B cell (primary cell): ENCODE results near the gene PCP4. TPM values are rescaled to one million over a fixed set of nuclear protein-coding genes. Genes with fewer than 3 reads are reported as not detected.

Experiments
- ATAC-seq: fragments of 200-7000 bp; cut with Tn5 transposase; one replicate; pipeline ENCODE4 v1.10.0; 2021; ENCODE audit warnings: low read depth, mild to moderate bottlenecking, moderate number of reproducible peaks, moderate library complexity
- CTCF ChIA-PET: fragments of 350-600 bp; sonication (Branson Sonifier 250); formaldehyde crosslinking; loops from one replicate; lab custom pipeline; 2021; ENCODE audit warnings: antibody characterized with exemption, inconsistent platforms; lab: Charles Lee
- POLR2A ChIA-PET: fragments of 350-600 bp; sonication (Branson Sonifier 250); formaldehyde crosslinking; loops from one replicate; lab custom pipeline; 2021; ENCODE audit warnings: antibody characterized with exemption; lab: Charles Lee
- DNase-seq: peaks from one replicate; pipeline ENCODE4 v3.0.0; 2013
- H2AFZ ChIP-seq: 2 replicates; pipeline ENCODE4 v1.6.1; 2012; ENCODE audit warnings: mild to moderate bottlenecking, low read depth, low read length; ENCODE audit not compliant: insufficient read depth, poor library complexity, severe bottlenecking
- H3K27ac ChIP-seq, 2 donors: 1 replicate in 1 of 2; 2 replicates in 1 of 2; pipeline ENCODE4 v1.5.1; 2012 to 2013; ENCODE audit warnings: low read length in 2 of 2, mild to moderate bottlenecking in 2 of 2, moderate library complexity in 1 of 2
- H3K27me3 ChIP-seq, 4 experiments: fragments of 200-600 bp in 1 of 4; sonication (generic) in 1 of 4; replicated peaks in 1 of 4; 1 replicate in 2 of 4; 2 replicates in 2 of 4; pipeline versions ENCODE4 v1.6.1 to v1.7.0; 2013 to 2016; ENCODE audit warnings: low read length in 3 of 4, mild to moderate bottlenecking in 2 of 4, mixed read lengths in 1 of 4, moderate library complexity in 1 of 4; ENCODE audit not compliant: insufficient read depth in 4 of 4, control insufficient read depth in 3 of 4; ENCODE audit errors: control extremely low read depth in 1 of 4
- H3K36me3 ChIP-seq, 2 experiments: replicated peaks in 1 of 2; 1 replicate in 1 of 2; 2 replicates in 1 of 2; pipeline versions ENCODE4 v1.6.1 to v1.7.1; 2013; ENCODE audit warnings: low read length in 1 of 2; ENCODE audit not compliant: insufficient read depth in 2 of 2, control insufficient read depth in 1 of 2; ENCODE audit errors: control extremely low read depth in 1 of 2, extremely low read depth in 1 of 2
- H3K4me1 ChIP-seq, 2 donors: fragments of 200-600 bp in 1 of 2; sonication (generic) in 1 of 2; 1 replicate in 1 of 2; 2 replicates in 1 of 2; pipeline versions ENCODE4 v1.5.1 to v1.6.1; 2013 to 2017; ENCODE audit warnings: low read length in 2 of 2; ENCODE audit not compliant: control insufficient read depth in 2 of 2, insufficient read depth in 2 of 2
- H3K4me2 ChIP-seq: replicated peaks from 2 replicates; pipeline ENCODE3; 2012; ENCODE audit warnings: mild to moderate bottlenecking, low read depth, low read length; ENCODE audit not compliant: poor library complexity, severe bottlenecking
- H3K4me3 ChIP-seq, 5 experiments: fragments of 200-600 bp in 1 of 5; sonication (generic) in 1 of 5; 1 replicate in 3 of 5; 2 replicates in 2 of 5; pipeline versions ENCODE4 v1.5.1 to v1.7.0; 2011 to 2016; ENCODE audit warnings: low read length in 4 of 5, mild to moderate bottlenecking in 4 of 5, low read depth in 2 of 5, control low read depth in 1 of 5, moderate library complexity in 1 of 5; ENCODE audit not compliant: insufficient read depth in 1 of 5; ENCODE audit errors: control extremely low read depth in 1 of 5, extremely low read depth in 1 of 5
- H3K79me2 ChIP-seq: fragments of 200-600 bp; sonication (generic); one replicate; pipeline ENCODE4 v1.6.0; 2016; ENCODE audit warnings: low read length; ENCODE audit not compliant: control insufficient read depth, insufficient read depth
- H3K9ac ChIP-seq: fragments of 200-600 bp; sonication (generic); 2 replicates; pipeline ENCODE4 v1.6.1; 2017; ENCODE audit warnings: mild to moderate bottlenecking, low read length, moderate library complexity
- H3K9me3 ChIP-seq, 3 donors: one replicate each; pipeline versions ENCODE4 v1.6.1 to v1.7.1; 2013; ENCODE audit warnings: low read length in 2 of 3; ENCODE audit not compliant: control insufficient read depth in 2 of 3, insufficient read depth in 1 of 3; ENCODE audit errors: control extremely low read depth in 1 of 3
- H4K20me1 ChIP-seq: 2 replicates; pipeline ENCODE4 v1.6.0; 2012; ENCODE audit warnings: mild to moderate bottlenecking, low read length; ENCODE audit not compliant: insufficient read depth, control insufficient read depth, poor library complexity, severe bottlenecking
- H3K27ac Mint-ChIP-seq: one replicate; pipeline ENCODE4 v1.8.0; 2021; ENCODE audit warnings: mixed read lengths
- H3K27me3 Mint-ChIP-seq: one replicate; pipeline ENCODE4 v1.8.0; 2021; ENCODE audit warnings: mixed read lengths
- H3K4me1 Mint-ChIP-seq: one replicate; pipeline ENCODE4 v1.8.0; 2021; ENCODE audit warnings: mixed read lengths
- H3K4me3 Mint-ChIP-seq: one replicate; pipeline ENCODE4 v1.8.0; 2021; ENCODE audit warnings: mixed read lengths
- H3K9me3 Mint-ChIP-seq: one replicate; pipeline ENCODE4 v1.8.0; 2022; ENCODE audit warnings: mixed read lengths; ENCODE audit not compliant: insufficient read depth
- EZH2 ChIP-seq: IDR thresholded peaks from 2 replicates; pipeline ENCODE4 v1.6.1; 2012; ENCODE audit warnings: borderline replicate concordance, low read depth, mild to moderate bottlenecking, moderate library complexity, low read length; ENCODE audit not compliant: insufficient read depth, poor library complexity, severe bottlenecking
- WGBS: methylation state at CpG from one replicate; pipeline ENCODE4 v1.1.5; 2013; ENCODE audit warnings: missing lambda C conversion rate; ENCODE audit not compliant: insufficient coverage; 5-methylcytosine and 5-hydroxymethylcytosine counted together
- intact Hi-C: fragments of 100-400 bp; cut with micrococcal nuclease; formaldehyde crosslinking; loops from one replicate; pipeline ENCODE4 v1.10.0; 2022
- polyA plus RNA-seq: library from polyadenylated mRNA; depleted of rRNA; stranded (reverse); fragments of >200 nt; gene quantifications from 2 replicates; pipeline ENCODE4 v1.2.3, GENCODE V29; 2012
- total RNA-seq, 2 donors: library from RNA; stranded (reverse); fragments of 120-200 nt in 1 of 2; gene quantifications; 1 replicate in 1 of 2; 2 replicates in 1 of 2; pipeline versions ENCODE4 v1.2.3 to v1.2.4, GENCODE V29; 2013 to 2022
- TF ChIP-seq, protein P1 (sequence below): fragments of 200-600 bp; IDR thresholded peaks from one replicate; pipeline ENCODE4 v1.8.0; 2022; ENCODE audit warnings: antibody characterized with exemption, mild to moderate bottlenecking

Gene PCP4
- total and polyA plus RNA-seq, 2 donors (not counting 1 experiment from before 2014, with no cell fraction given): not detected

DNA sequence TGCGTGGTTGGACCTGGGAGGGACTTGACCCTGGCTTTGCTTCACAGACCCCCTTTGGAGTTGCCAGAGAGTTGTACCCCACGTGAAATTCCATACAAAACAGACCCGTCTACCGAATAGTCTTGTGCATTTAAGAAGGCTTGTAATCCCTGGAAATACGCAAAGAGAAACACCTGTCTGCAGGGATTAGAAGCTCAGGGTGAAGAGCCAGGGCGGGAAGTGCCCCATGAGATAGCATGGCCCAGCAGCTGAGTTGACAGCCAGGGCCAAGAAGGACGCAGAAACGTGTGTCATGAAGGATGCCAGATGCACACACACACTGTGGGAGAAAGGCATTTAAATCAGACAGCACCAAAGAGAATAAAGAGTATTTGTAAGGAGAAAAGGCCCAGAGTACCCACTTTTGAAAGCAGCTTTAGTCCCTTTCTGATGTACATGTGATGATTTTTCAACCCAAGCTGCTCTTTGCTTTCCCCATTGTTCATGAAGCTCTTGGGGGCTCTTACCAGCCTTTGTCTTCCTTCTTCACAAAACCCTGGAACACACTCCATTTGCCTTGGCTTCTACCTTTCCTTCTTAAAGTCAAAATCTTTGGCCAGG is 46.6 kb downstream of the PCP4 start:
- H3K4me3 ChIP-seq: no peak overlapping the region
- no peaks in the 10 kb centered on the region for H3K27me3 ChIP-seq
- H3K4me2 ChIP-seq: no peak overlapping the region
- no peaks in the 10 kb centered on the region for H3K79me2 ChIP-seq
- H3K9me3 ChIP-seq: peaks cover 0 to 4% (median 0%) of the 10 kb centered on the region in 3 donors
- peaks cover 0 to 5% of the 10 kb centered on the region in 2 donors for H3K4me1 ChIP-seq
- no peak for ATAC-seq
- H3K36me3 ChIP-seq: no peaks in the 10 kb centered on the region
- no peaks in the 10 kb centered on the region for H4K20me1 ChIP-seq
- intact Hi-C loops: no loop called here
- CTCF ChIA-PET: no interaction called here
- 81% methylated on average over 6 of the region's 8 CpGs for WGBS
- no peaks in the 10 kb centered on the region for H3K27me3 Mint-ChIP-seq
- TF ChIP-seq, protein P1, sequence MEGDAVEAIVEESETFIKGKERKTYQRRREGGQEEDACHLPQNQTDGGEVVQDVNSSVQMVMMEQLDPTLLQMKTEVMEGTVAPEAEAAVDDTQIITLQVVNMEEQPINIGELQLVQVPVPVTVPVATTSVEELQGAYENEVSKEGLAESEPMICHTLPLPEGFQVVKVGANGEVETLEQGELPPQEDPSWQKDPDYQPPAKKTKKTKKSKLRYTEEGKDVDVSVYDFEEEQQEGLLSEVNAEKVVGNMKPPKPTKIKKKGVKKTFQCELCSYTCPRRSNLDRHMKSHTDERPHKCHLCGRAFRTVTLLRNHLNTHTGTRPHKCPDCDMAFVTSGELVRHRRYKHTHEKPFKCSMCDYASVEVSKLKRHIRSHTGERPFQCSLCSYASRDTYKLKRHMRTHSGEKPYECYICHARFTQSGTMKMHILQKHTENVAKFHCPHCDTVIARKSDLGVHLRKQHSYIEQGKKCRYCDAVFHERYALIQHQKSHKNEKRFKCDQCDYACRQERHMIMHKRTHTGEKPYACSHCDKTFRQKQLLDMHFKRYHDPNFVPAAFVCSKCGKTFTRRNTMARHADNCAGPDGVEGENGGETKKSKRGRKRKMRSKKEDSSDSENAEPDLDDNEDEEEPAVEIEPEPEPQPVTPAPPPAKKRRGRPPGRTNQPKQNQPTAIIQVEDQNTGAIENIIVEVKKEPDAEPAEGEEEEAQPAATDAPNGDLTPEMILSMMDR: no peak
- no peak for TF ChIP-seq EZH2
- no peak overlapping the region for H3K27ac Mint-ChIP-seq
- no peak for DNase-seq
- no peaks in the 10 kb centered on the region for H3K4me1 Mint-ChIP-seq
- H3K4me3 Mint-ChIP-seq: no peak overlapping the region
- H3K9me3 Mint-ChIP-seq: peaks cover 4% of the 10 kb centered on the region
- no peak overlapping the region for H3K27ac ChIP-seq
- no peak overlapping the region for H2AFZ ChIP-seq
- H3K9ac ChIP-seq: no peak overlapping the region
- POLR2A ChIA-PET: no interaction called here

DNA sequence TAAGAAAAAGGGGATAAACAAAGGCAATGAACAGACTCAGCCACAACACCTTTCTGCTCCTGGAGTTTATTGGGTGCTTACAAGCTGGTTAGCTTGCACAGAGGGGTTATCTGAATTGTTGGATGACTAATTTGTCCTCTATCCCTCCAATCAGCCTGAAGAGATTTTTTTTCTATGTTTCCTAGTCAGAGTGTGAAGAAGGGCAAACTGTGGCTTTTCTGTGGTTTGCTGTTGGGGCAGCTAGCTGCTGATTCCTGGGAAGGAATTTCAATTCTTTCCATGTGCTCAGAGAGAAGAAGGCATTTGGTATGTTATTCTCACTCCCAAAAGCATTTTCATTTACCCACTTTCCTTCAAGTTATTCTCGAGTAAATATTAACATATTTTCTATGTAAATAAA is 48.6 kb downstream of the PCP4 start:
- Histone ChIP-seq H3K4me1 (no peaks in the 10 kb centered on the region), H3K4me3 (no peak overlapping the region), H3K4me2 (no peak overlapping the region), H3K79me2 (no peaks in the 10 kb centered on the region), H3K27ac (no peak overlapping the region), H2AFZ (no peak overlapping the region), H3K9me3 (peaks cover 0 to 16% (median 0%) of the 10 kb centered on the region in 3 donors), H4K20me1 (no peaks in the 10 kb centered on the region), H3K27me3 (no peaks in the 10 kb centered on the region), H3K36me3 (no peaks in the 10 kb centered on the region), H3K9ac (no peak overlapping the region)
- ChIA-PET POLR2A (no interaction called here), CTCF (no interaction called here)
- intact Hi-C loops: no loop called here
- DNase-seq (no peak), ATAC-seq (no peak)
- no CpG with 5 or more reads among the region's 1 CpG for WGBS
- H3K27ac Mint-ChIP-seq: no peak overlapping the region
- no peaks in the 10 kb centered on the region for H3K4me1 Mint-ChIP-seq
- H3K9me3 Mint-ChIP-seq: peaks cover 4% of the 10 kb centered on the region
- H3K27me3 Mint-ChIP-seq: no peaks in the 10 kb centered on the region
- no peak overlapping the region for H3K4me3 Mint-ChIP-seq
- TF ChIP-seq EZH2: no peak
- TF ChIP-seq, protein P1: no peak
